T-helper 2 cell treated with Interferon-gamma antibody and Interleukin-4, amounts not matched to agents 5 μg/mL and 100 μg/mL, for 36 hours (primary cell): ENCODE results near the gene SDK1.

Experiments
- DNase-seq: peaks from one replicate; pipeline ENCODE4 v3.0.0; 2021; ENCODE audit warnings: low spot score
- H3K27ac Mint-ChIP-seq: one replicate; pipeline ENCODE4 v1.8.0; 2021; ENCODE audit warnings: mild to moderate bottlenecking, mixed read lengths
- H3K27me3 Mint-ChIP-seq: one replicate; pipeline ENCODE4 v1.8.0; 2021; ENCODE audit warnings: low read depth, mixed read lengths
- H3K36me3 Mint-ChIP-seq: one replicate; pipeline ENCODE4 v1.8.0; 2021; ENCODE audit warnings: low read depth, mixed read lengths
- H3K4me1 Mint-ChIP-seq: one replicate; pipeline ENCODE4 v1.8.0; 2021; ENCODE audit warnings: low read depth, mixed read lengths
- H3K4me3 Mint-ChIP-seq: one replicate; pipeline ENCODE4 v1.8.0; 2022; ENCODE audit warnings: mild to moderate bottlenecking, moderate library complexity, mixed read lengths
- H3K9me3 Mint-ChIP-seq: one replicate; pipeline ENCODE4 v1.8.0; 2021; ENCODE audit warnings: mixed read lengths

SDK1 gene

DNA sequence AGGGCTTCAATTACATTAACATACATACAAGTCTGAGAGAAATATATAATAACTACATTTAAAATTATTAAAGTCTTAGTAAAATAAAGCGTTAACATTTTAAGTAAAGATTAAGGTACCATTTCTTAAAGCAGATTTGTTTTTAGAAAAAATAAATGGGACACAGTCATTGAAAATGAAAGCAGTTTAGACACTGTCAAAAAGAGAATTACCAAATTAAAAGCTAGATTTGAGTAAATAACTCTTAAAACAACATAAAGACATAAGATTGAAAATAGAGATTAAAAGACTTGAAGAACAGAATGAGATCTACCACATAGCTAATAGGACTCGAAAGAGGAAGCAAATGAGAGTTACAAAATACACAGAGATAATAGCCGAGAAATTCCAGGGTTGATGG lies 818.8 kb downstream of the SDK1 start:
- peaks cover 3% of the 10 kb centered on the region for H3K36me3 Mint-ChIP-seq
- no peaks in the 10 kb centered on the region for H3K27me3 Mint-ChIP-seq
- no peak overlapping the region for H3K4me3 Mint-ChIP-seq
- H3K9me3 Mint-ChIP-seq, result peaks cover 38% of the 10 kb centered on the region
- H3K27ac Mint-ChIP-seq, result no peak overlapping the region
- H3K4me1 Mint-ChIP-seq, result no peaks in the 10 kb centered on the region
- no peak for DNase-seq

DNA sequence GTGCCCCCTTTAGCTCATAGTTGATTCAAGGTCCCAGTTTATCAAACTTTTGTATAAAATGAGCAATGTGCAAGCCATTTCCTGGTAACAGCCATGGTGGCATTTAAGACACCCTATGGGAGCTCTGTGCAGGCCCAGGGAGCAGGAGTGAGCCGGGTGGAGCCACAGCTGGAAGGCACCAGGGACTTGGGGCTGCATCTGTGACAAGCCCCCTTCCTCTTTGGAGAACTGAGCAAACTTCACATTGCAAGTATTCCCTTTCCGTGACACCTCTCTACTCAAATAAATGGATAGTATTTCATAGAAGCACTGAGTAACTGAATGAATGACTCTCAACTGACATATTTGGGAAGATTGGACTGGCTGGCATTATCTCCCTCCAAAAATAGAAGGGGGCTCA lies 822.3 kb downstream of the SDK1 start:
- no peaks in the 10 kb centered on the region for H3K4me1 Mint-ChIP-seq
- DNase-seq, result no peak
- no peak overlapping the region for H3K27ac Mint-ChIP-seq
- H3K4me3 Mint-ChIP-seq, result no peak overlapping the region
- no peaks in the 10 kb centered on the region for H3K27me3 Mint-ChIP-seq
- peaks cover 30% of the 10 kb centered on the region for H3K9me3 Mint-ChIP-seq
- peaks cover 3% of the 10 kb centered on the region for H3K36me3 Mint-ChIP-seq

DNA sequence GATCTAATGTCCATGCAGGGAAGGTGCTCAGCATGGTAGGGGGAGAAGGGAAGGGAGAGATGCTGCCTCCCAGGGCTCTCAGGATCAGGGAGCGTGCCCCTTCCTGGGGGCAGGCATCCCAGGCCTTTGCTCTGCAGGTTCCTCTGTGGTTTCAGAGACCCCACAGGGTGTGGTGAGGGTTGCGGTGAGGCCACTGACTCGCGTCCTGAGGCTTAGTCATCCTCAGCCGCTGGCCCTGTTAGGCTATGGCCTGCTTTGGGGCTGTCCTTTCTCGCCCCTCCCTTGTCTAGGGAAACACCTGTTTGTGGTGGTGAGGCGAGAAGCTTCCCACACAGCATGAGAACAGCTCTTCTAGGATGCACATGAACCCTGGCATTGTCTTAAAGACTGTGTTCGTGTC lies 822.8 kb downstream of the SDK1 start:
- Mint-ChIP-seq H3K27ac (no peak overlapping the region), H3K4me3 (no peak overlapping the region), H3K27me3 (no peaks in the 10 kb centered on the region), H3K36me3 (peaks cover 3% of the 10 kb centered on the region), H3K9me3 (peaks cover 26% of the 10 kb centered on the region), H3K4me1 (no peaks in the 10 kb centered on the region)
- DNase-seq, result no peak

DNA sequence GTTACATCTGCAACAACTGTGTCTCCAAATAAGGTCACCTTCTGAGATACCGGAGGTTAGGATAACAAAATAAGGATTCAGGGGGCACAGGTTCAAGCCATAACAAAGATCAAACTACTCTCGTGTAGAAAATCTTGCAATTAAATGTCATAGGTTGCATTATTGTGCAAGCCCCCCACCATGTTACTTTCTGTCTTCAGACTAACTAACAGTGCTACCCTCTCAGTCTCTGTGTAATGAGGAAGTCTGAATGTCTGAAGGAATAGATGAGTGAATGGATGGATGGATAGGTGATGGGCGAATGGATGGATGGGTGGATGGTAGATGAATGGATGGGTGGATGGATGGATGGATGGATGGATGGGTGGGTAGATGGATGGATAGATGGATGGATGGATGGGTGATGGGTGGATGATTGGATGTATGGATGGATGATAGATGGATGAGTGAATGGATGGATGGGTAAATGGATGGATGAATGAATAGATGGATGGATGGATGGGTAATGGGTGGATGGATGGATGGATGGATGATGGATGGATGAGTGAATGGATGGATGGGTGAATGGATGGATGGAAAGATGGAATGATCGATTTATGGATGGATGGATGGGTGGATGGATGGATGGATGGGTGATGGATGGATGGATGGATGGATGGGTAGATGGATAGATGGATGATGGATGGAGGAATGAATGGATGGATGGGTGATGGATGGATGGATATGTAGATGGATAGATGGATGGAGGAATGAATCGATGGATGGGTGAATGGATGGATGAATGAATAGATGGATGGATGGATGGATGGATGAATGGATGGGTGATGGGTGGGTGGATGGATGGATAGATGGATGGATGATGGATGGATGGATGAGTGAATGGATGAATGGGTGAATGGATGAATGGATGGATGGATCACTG lies 823.8 kb downstream of the SDK1 start:
- Mint-ChIP-seq H3K27me3 (no peaks in the 10 kb centered on the region), H3K36me3 (peaks cover 3% of the 10 kb centered on the region), H3K27ac (no peak overlapping the region), H3K9me3 (peaks cover 21% of the 10 kb centered on the region), H3K4me3 (no peak overlapping the region), H3K4me1 (no peaks in the 10 kb centered on the region)
- no peak for DNase-seq

DNA sequence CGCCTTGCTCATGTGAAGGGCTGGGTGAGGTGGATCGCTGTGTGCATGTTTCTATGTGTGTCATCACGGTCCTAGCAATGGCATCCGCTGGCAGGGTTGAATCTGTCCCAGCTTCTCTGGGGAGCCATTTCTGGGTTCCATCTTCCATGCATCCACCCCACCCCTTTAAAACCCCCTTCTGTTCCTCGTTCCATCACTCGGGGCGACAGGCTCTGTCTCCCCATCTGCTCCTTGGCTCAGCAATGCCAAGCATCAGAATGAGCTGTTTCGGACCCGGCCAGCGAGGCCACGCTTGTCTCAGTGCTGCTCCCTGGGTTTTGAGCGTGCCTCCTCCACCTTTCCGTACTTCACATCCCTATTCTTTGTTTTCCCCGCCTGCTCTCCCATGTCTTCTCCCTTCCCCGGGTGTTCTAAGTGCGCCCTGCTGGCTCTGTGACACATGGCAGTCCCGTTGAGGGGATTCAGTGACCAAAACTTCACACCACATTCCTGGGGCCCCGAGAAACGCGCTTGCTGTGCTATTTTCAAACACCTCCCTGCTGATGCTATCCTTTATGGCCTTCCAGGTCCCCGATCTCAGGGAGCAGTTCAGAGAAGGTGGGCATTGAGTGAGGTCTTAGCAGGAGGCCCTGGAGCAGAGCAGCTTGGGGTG lies 827.0 kb downstream of the SDK1 start:
- Mint-ChIP-seq H3K27ac (no peak overlapping the region), H3K9me3 (peaks cover 10% of the 10 kb centered on the region), H3K36me3 (no peaks in the 10 kb centered on the region), H3K27me3 (no peaks in the 10 kb centered on the region), H3K4me1 (no peaks in the 10 kb centered on the region), H3K4me3 (no peak overlapping the region)
- no peak for DNase-seq

DNA sequence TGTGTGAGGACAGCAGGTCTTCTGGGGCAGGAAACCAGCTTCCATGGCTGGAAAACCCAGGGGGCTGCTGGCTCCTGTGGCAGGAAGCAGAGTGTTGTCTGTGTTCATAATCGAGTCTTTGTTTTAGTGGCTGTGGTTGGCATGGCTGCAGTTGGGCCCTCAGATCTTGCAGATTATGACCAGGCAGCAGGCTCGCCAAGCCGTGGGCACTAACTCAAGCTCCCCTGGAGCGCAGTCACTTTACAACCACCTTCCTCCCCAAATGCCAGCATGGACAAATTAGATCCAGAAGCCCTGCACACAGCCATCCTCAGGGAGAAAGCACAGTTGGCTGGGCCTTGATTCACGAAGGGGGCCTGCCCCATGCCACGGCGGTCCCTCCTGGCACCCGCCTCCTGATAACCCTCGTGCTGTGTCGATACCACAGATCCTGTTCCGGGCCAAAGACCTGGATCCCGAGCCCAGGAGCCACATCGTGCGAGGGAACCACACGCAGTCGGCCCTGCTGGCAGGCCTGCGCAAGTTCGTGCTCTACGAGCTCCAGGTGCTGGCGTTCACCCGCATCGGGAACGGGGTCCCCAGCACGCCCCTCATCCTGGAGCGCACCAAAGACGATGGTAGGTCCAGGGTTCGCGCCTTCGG lies 828.5 kb downstream of the SDK1 start:
- Mint-ChIP-seq H3K27me3 (no peaks in the 10 kb centered on the region), H3K4me1 (no peaks in the 10 kb centered on the region), H3K9me3 (peaks cover 7% of the 10 kb centered on the region), H3K36me3 (no peaks in the 10 kb centered on the region), H3K27ac (no peak overlapping the region), H3K4me3 (no peak overlapping the region)
- no peak for DNase-seq

DNA sequence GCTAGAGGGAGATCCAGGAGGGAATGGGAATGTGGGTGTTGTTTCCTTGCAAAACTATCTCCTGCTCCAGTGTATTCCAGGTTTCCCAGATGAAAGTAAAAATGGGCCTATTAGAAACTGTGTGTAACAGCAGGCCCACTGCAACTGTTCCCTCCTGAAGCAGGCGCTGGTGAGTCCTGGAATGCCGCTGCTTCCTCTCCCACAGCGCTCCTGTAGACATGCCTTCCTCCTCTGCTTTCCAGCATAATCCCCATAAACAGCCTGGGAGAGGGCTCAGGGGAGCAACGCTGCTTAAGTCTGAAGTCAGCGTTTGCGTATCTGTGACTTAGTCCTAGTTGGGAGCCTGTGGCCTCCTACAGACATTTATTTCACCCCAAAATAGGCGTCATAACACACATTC lies 830.0 kb downstream of the SDK1 start:
- no peak for DNase-seq
- no peaks in the 10 kb centered on the region for H3K27me3 Mint-ChIP-seq
- no peaks in the 10 kb centered on the region for H3K4me1 Mint-ChIP-seq
- H3K36me3 Mint-ChIP-seq, result no peaks in the 10 kb centered on the region
- no peak overlapping the region for H3K4me3 Mint-ChIP-seq
- H3K9me3 Mint-ChIP-seq, result no peaks in the 10 kb centered on the region
- H3K27ac Mint-ChIP-seq, result no peak overlapping the region

DNA sequence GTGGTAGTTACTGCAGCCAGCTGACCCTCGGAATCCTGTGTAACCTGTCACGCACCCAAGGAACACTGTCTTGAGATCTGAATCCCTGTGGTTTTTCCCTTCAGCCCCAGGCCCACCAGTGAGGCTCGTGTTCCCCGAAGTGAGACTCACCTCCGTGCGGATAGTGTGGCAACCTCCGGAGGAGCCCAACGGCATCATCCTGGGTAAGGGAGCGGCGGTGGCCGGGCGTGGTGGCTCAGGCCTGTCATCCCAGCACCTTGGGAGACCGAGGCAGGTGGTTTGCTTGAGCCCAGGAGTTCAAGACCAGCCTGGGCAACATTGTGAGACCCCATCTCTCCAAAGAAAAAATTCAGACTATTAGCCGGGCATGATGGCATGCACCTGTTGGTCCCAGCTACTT lies 831.2 kb downstream of the SDK1 start:
- Mint-ChIP-seq H3K36me3 (no peaks in the 10 kb centered on the region), H3K27ac (no peak overlapping the region), H3K4me1 (no peaks in the 10 kb centered on the region), H3K27me3 (no peaks in the 10 kb centered on the region), H3K4me3 (no peak overlapping the region), H3K9me3 (no peaks in the 10 kb centered on the region)
- no peak for DNase-seq

DNA sequence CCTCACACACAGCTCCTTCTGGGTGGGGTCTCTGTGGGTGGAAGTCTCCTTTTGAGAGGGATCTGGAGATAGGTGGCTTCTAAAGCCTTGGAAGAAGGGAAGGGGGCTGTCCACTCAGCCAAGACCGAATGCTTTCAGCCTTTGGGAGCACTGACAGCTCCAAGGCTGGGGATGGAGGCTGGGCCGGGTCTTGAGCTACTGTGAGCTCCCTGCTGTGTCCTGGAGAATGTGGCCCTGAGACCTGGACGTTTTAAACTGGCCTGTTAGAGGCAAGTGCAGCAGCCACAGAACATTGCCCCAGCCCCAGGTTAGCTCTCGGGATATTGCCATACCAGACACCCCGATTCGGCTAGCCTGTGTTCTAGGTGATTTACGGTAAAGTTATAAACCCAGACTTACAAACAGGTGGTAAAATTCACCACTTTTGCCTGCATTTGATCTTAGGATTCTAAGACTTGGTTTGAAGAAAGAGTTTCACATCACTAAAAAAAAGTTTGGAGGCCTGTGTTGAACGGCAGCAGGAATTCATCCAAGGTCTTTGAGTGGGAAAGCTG lies 832.5 kb downstream of the SDK1 start:
- Mint-ChIP-seq H3K27me3 (no peaks in the 10 kb centered on the region), H3K27ac (no peak overlapping the region), H3K4me1 (no peaks in the 10 kb centered on the region), H3K36me3 (no peaks in the 10 kb centered on the region), H3K9me3 (no peaks in the 10 kb centered on the region), H3K4me3 (no peak overlapping the region)
- no peak for DNase-seq

DNA sequence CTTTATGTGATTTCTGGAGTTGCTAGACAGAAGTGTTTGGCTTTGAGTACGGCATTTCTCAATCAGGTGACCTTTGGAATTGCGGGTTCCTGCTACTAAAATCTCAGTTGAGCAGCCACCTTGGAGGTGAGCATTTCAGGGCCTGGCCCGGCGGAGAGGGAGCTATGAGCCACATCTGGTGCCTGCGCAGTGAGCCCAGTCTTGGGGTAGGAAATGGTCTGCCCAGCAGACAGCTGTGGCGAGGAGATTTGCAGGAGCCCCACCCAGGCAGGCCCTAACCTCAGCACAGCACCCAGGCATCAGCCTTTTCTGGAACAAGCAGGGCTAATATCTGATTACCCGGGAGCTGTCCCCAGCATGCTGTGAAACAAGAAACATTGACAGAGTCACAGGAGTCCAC lies 833.2 kb downstream of the SDK1 start:
- Mint-ChIP-seq H3K27ac (no peak overlapping the region), H3K36me3 (no peaks in the 10 kb centered on the region), H3K4me1 (no peaks in the 10 kb centered on the region), H3K27me3 (no peaks in the 10 kb centered on the region), H3K9me3 (no peaks in the 10 kb centered on the region), H3K4me3 (no peak overlapping the region)
- no peak for DNase-seq

DNA sequence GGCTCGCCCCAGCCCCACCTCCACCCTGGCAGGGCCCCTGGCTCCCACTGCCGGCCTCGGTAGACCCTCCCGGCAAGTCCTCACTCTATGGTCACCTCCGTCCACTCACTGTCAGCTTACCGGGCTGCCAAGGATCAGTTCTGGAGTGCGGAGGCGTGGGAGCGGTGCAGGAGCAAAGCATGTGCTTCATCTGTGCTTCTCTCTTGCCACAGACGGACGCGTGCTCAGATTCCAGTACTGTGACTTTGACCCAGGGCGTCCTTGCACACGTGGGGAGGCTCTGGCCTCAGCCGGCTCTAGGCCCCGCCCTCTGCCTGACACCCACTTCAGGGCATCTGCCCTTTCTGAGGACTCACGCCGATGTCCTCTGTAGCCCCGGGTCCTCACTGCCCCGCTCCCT lies 833.6 kb downstream of the SDK1 start:
- Mint-ChIP-seq H3K27me3 (no peaks in the 10 kb centered on the region), H3K9me3 (no peaks in the 10 kb centered on the region), H3K27ac (no peak overlapping the region), H3K4me3 (no peak overlapping the region), H3K36me3 (no peaks in the 10 kb centered on the region), H3K4me1 (no peaks in the 10 kb centered on the region)
- DNase-seq, result no peak

DNA sequence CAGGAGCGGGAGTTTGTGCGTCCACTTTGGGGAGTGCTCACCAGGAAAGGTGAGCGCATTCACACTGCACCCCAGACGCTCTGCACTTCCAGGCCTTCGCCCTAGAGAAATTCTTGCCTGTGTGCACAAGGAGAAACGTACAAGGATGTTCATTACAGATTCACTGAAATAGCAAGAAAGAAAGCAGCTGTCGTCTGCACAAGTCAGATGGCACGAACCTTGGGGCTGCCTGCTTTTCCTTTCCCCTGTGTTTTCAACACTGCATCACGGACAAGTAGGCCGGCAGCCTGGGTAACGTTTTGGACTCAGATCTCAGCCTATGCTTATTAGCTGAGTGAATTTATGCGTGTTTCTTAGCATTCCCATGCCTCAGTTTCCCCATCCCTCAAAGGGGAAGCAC lies 834.2 kb downstream of the SDK1 start:
- Mint-ChIP-seq H3K9me3 (no peaks in the 10 kb centered on the region), H3K36me3 (no peaks in the 10 kb centered on the region), H3K4me3 (no peak overlapping the region), H3K27ac (no peak overlapping the region), H3K27me3 (no peaks in the 10 kb centered on the region), H3K4me1 (no peaks in the 10 kb centered on the region)
- no peak for DNase-seq

DNA sequence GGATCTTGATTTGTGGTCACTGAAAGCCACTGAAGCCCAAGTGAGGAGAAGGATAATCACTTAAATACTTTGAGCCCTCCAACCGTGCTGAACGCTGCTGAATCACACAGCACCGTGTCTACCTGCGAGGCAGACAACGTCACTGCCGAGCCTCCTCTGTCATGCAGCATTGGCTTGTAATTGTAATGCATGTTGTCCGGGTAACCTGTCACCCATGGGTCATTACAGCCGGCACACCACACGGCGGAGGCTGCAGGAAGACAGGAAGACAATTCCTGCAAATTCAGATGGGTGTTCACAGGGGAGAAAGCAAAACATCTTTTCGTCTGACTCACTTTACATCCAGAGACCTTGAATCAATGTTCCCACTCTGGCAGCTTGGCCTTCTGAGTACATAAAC lies 835.0 kb downstream of the SDK1 start:
- no peak overlapping the region for H3K4me3 Mint-ChIP-seq
- H3K36me3 Mint-ChIP-seq, result no peaks in the 10 kb centered on the region
- H3K9me3 Mint-ChIP-seq, result no peaks in the 10 kb centered on the region
- H3K27me3 Mint-ChIP-seq, result no peaks in the 10 kb centered on the region
- no peak overlapping the region for H3K27ac Mint-ChIP-seq
- H3K4me1 Mint-ChIP-seq, result no peaks in the 10 kb centered on the region
- no peak for DNase-seq

DNA sequence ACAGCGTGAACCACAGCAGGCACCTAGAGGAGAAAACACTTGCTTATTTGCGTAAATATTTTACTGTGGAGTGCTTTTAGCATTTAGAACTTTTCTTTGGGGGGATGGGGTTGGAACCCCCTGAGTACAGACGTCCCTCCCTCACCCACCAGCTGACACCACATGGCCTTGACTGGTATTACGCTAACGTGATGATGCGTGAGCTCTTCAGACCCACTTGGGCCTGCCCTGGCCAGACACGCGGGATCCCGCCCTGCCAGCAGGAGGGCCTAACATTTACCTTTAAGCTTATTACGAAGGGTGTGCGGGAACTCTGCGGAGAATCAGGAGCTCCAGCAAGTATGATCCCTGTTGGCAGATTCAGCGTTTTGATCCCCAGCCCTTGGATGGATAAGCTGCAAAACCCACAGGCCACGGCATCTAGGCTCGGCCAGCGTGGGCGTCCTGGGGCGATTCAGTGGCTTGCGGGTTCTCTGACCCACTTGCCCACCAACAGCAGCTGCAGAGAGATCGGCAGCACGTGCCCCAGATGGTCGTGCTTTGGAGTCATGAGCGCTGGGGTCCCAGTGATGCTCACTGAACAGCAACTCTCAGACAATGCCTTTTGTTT lies 835.6 kb downstream of the SDK1 start:
- no peak for DNase-seq
- Mint-ChIP-seq H3K9me3 (no peaks in the 10 kb centered on the region), H3K4me1 (no peaks in the 10 kb centered on the region), H3K4me3 (no peak overlapping the region), H3K36me3 (no peaks in the 10 kb centered on the region), H3K27me3 (no peaks in the 10 kb centered on the region), H3K27ac (no peak overlapping the region)
